ENCODE results near the gene ZNF507. TPM values are rescaled to one million over a fixed set of nuclear protein-coding genes. Genes with fewer than 3 reads are reported as not detected.

The ZNF507 gene
- total RNA-seq, 1 donor from 2014 or later, result 7.1 TPM

GRCh38 chr19:32342695-32343094 lies 2.7 kb upstream of the ZNF507 start:
- Histone ChIP-seq H3K36me3 (ENCODE audit: control insufficient read depth, insufficient read depth, low read length) (no peaks in the 10 kb centered on the region), H3K27me3 (ENCODE audit: control insufficient read depth, insufficient read depth, low read length) (no peaks in the 10 kb centered on the region), H3K4me3 (ENCODE audit: low read depth, low read length) (no peak overlapping the region)
- FAIRE-seq (no peak), DNase-seq (ENCODE audit: low read depth) (no peak)
- TF ChIP-seq CTCF (IDR thresholded peaks at IDR 0.05; ENCODE audit: insufficient read depth, low read length, severe bottlenecking), result no peak

- FAIRE-seq, result no peak
- Histone ChIP-seq H3K36me3 (ENCODE audit: control insufficient read depth, insufficient read depth, low read length) (peaks cover 2% of the 10 kb centered on the region), H3K27me3 (ENCODE audit: control insufficient read depth, insufficient read depth, low read length) (no peaks in the 10 kb centered on the region), H3K4me3 (ENCODE audit: low read depth, low read length) (no peak overlapping the region)
- peak; percentile 70 for DNase-seq (ENCODE audit: low read depth)
- TF ChIP-seq CTCF (IDR thresholded peaks at IDR 0.05; ENCODE audit: insufficient read depth, low read length, severe bottlenecking), result no peak
These were observed 1.7 kb upstream of the ZNF507 start for GRCh38 chr19:32343550-32344262.

GRCh38 chr19:32346901-32347300 lies 1.5 kb downstream of the ZNF507 start:
- Histone ChIP-seq H3K27me3 (ENCODE audit: control insufficient read depth, insufficient read depth, low read length) (no peaks in the 10 kb centered on the region), H3K36me3 (ENCODE audit: control insufficient read depth, insufficient read depth, low read length) (peaks cover 5% of the 10 kb centered on the region), H3K4me3 (ENCODE audit: low read depth, low read length) (no peak overlapping the region)
- no peak for TF ChIP-seq CTCF (IDR thresholded peaks at IDR 0.05; ENCODE audit: insufficient read depth, low read length, severe bottlenecking)
- FAIRE-seq, result no peak
- DNase-seq (ENCODE audit: low read depth), result no peak

- FAIRE-seq, result no peak
These were observed 2.2 kb downstream of the ZNF507 start for GRCh38 chr19:32347573-32347972.

GRCh38 chr19:32349051-32349450 lies 3.6 kb downstream of the ZNF507 start:
- DNase-seq (ENCODE audit: low read depth), result no peak
- no peak overlapping the region for H3K4me3 ChIP-seq (ENCODE audit: low read depth, low read length)
- no peaks in the 10 kb centered on the region for H3K27me3 ChIP-seq (ENCODE audit: control insufficient read depth, insufficient read depth, low read length)
- TF ChIP-seq CTCF (IDR thresholded peaks at IDR 0.05; ENCODE audit: insufficient read depth, low read length, severe bottlenecking), result no peak
- no peak for FAIRE-seq
- H3K36me3 ChIP-seq (ENCODE audit: control insufficient read depth, insufficient read depth, low read length), result peaks cover 15% of the 10 kb centered on the region

More at GRCh38 chr19:32347573-32347972, 2.2 kb downstream of the ZNF507 start:
- H3K36me3 ChIP-seq (ENCODE audit: control insufficient read depth, insufficient read depth, low read length), result peaks cover 5% of the 10 kb centered on the region
- no peaks in the 10 kb centered on the region for H3K27me3 ChIP-seq (ENCODE audit: control insufficient read depth, insufficient read depth, low read length)
- TF ChIP-seq CTCF (IDR thresholded peaks at IDR 0.05; ENCODE audit: insufficient read depth, low read length, severe bottlenecking), result no peak
- no peak for DNase-seq (ENCODE audit: low read depth)
- H3K4me3 ChIP-seq (ENCODE audit: low read depth, low read length), result no peak overlapping the region
